NCI-H187 treated with DMSO at 0.1 percent for 48 hours (cell line): ENCODE data around the gene TOMM40L.

ENCODE experiments used
- DNase-seq: peaks from one replicate; lab custom pipeline; 2025; lab: John Stamatoyannopoulos, UW

Gene TOMM40L

GRCh38 chr1:161225534-161226319 is at the start of gene TOMM40L:
Gene TOMM40L (plus strand): TSS chr1:161226060. CDS start chr1:161226490, 430 bp downstream.
- peak; percentile 99 for DNase-seq

- no peak for DNase-seq
Observed at GRCh38 chr1:161176468-161177111, 49.3 kb upstream of the TOMM40L start.

GRCh38 chr1:161177112-161177935 is 48.5 kb upstream of the TOMM40L start, which contains the start of gene B4GALT3:
Gene B4GALT3 (minus strand): TSS chr1:161177507. CDS start chr1:161176060, 1,447 bp downstream.
- peak; percentile 66 for DNase-seq

GRCh38 chr1:161177936-161178244 is 48.0 kb upstream of the TOMM40L start:
- DNase-seq, result no peak

GRCh38 chr1:161179698-161180097 is 46.2 kb upstream of the TOMM40L start:
- no peak for DNase-seq

GRCh38 chr1:161180639-161181038 is 45.2 kb upstream of the TOMM40L start:
- no peak for DNase-seq

- no peak for DNase-seq
Observed at GRCh38 chr1:161182214-161182613, 43.6 kb upstream of the TOMM40L start.

GRCh38 chr1:161185282-161185682 is 40.6 kb upstream of the TOMM40L start:
- no peak for DNase-seq

- DNase-seq, result no peak
Observed at GRCh38 chr1:161185732-161186311, 40.0 kb upstream of the TOMM40L start.

GRCh38 chr1:161187311-161187710 is 38.5 kb upstream of the TOMM40L start:
- DNase-seq, result no peak

- DNase-seq, result no peak
Observed at GRCh38 chr1:161188381-161188780, 37.5 kb upstream of the TOMM40L start.

GRCh38 chr1:161189036-161189435 is 36.8 kb upstream of the TOMM40L start:
- no peak for DNase-seq

GRCh38 chr1:161190962-161191521 is 34.8 kb upstream of the TOMM40L start:
- no peak for DNase-seq

GRCh38 chr1:161191971-161192370 is 33.9 kb upstream of the TOMM40L start:
- DNase-seq, result no peak

GRCh38 chr1:161192476-161193465 is 33.1 kb upstream of the TOMM40L start:
- DNase-seq, result peak; percentile 59

- no peak for DNase-seq
Observed at GRCh38 chr1:161193561-161194235, 32.2 kb upstream of the TOMM40L start.

GRCh38 chr1:161195171-161195570 is 30.7 kb upstream of the TOMM40L start:
- DNase-seq, result no peak

GRCh38 chr1:161196111-161196510 is 29.7 kb upstream of the TOMM40L start:
- no peak for DNase-seq

- no peak for DNase-seq
Observed at GRCh38 chr1:161196521-161197451, 29.1 kb upstream of the TOMM40L start.
